Measurements from ENCODE around the gene LIN7C.
"Not testable (repeated sequence)": the region's sequence is repeated elsewhere in the genome, so short reads cannot be mapped to it uniquely, and the experiment has no call there.

LIN7C gene

GRCh38 chr11:27456140-27456794 is 50.3 kb downstream of the LIN7C start:
- peak overlapping the region; percentile 16 for H3K4me2 ChIP-seq (ENCODE audit: low read length)
- H3K27me3 ChIP-seq (ENCODE audit: control insufficient read depth, insufficient read depth, low read length): no peaks in the 10 kb centered on the region
- no peak overlapping the region for H3K4me3 ChIP-seq (ENCODE audit: low read length)
- peaks cover 22% of the 10 kb centered on the region for H3K4me1 ChIP-seq (ENCODE audit: control insufficient read depth, insufficient read depth, low read length)
- H3K9ac ChIP-seq (ENCODE audit: low read depth, low read length): no peak overlapping the region
- H3K36me3 ChIP-seq (ENCODE audit: insufficient read depth, low read length): no peaks in the 10 kb centered on the region
- H3K9me3 ChIP-seq (replicated peaks; ENCODE audit: low read length): no peaks in the 10 kb centered on the region

- Histone ChIP-seq H3K4me2 (ENCODE audit: low read length) (peak overlapping the region; percentile 16), H3K9me3 (replicated peaks; ENCODE audit: low read length) (no peaks in the 10 kb centered on the region), H3K27me3 (ENCODE audit: control insufficient read depth, insufficient read depth, low read length) (no peaks in the 10 kb centered on the region), H3K4me3 (ENCODE audit: low read length) (no peak overlapping the region), H3K36me3 (ENCODE audit: insufficient read depth, low read length) (no peaks in the 10 kb centered on the region), H3K4me1 (ENCODE audit: control insufficient read depth, insufficient read depth, low read length) (peaks cover 22% of the 10 kb centered on the region), H3K9ac (ENCODE audit: low read depth, low read length) (no peak overlapping the region)
Measured at GRCh38 chr11:27455667-27456066, 50.9 kb downstream of the LIN7C start.

- Histone ChIP-seq H3K9ac (ENCODE audit: low read depth, low read length) (no peak overlapping the region), H3K27me3 (ENCODE audit: control insufficient read depth, insufficient read depth, low read length) (no peaks in the 10 kb centered on the region), H3K4me3 (ENCODE audit: low read length) (no peak overlapping the region), H3K9me3 (replicated peaks; ENCODE audit: low read length) (no peaks in the 10 kb centered on the region), H3K4me2 (ENCODE audit: low read length) (no peak overlapping the region), H3K4me1 (ENCODE audit: control insufficient read depth, insufficient read depth, low read length) (peaks cover 22% of the 10 kb centered on the region), H3K36me3 (ENCODE audit: insufficient read depth, low read length) (no peaks in the 10 kb centered on the region)
Measured at GRCh38 chr11:27453701-27454100, 52.9 kb downstream of the LIN7C start.

GRCh38 chr11:27452147-27452546 is 54.4 kb downstream of the LIN7C start:
- H3K27me3 ChIP-seq (ENCODE audit: control insufficient read depth, insufficient read depth, low read length): no peaks in the 10 kb centered on the region
- no peaks in the 10 kb centered on the region for H3K9me3 ChIP-seq (replicated peaks; ENCODE audit: low read length)
- no peak overlapping the region for H3K4me2 ChIP-seq (ENCODE audit: low read length)
- H3K36me3 ChIP-seq (ENCODE audit: insufficient read depth, low read length): no peaks in the 10 kb centered on the region
- peaks cover 22% of the 10 kb centered on the region for H3K4me1 ChIP-seq (ENCODE audit: control insufficient read depth, insufficient read depth, low read length)
- H3K4me3 ChIP-seq (ENCODE audit: low read length): no peak overlapping the region
- H3K9ac ChIP-seq (ENCODE audit: low read depth, low read length): no peak overlapping the region

- Histone ChIP-seq H3K36me3 (ENCODE audit: insufficient read depth, low read length) (no peaks in the 10 kb centered on the region), H3K4me3 (ENCODE audit: low read length) (no peak overlapping the region), H3K4me1 (ENCODE audit: control insufficient read depth, insufficient read depth, low read length) (peaks cover 17% of the 10 kb centered on the region), H3K9me3 (replicated peaks; ENCODE audit: low read length) (no peaks in the 10 kb centered on the region), H3K27me3 (ENCODE audit: control insufficient read depth, insufficient read depth, low read length) (no peaks in the 10 kb centered on the region), H3K9ac (ENCODE audit: low read depth, low read length) (no peak overlapping the region), H3K4me2 (ENCODE audit: low read length) (no peak overlapping the region)
Measured at GRCh38 chr11:27451244-27451965, 55.2 kb downstream of the LIN7C start.

- not testable (repeated sequence) for H3K4me2 ChIP-seq (ENCODE audit: low read length); H3K4me1 ChIP-seq (ENCODE audit: control insufficient read depth, insufficient read depth, low read length); H3K4me3 ChIP-seq (ENCODE audit: low read length); H3K27me3 ChIP-seq (ENCODE audit: control insufficient read depth, insufficient read depth, low read length); H3K9ac ChIP-seq (ENCODE audit: low read depth, low read length); H3K9me3 ChIP-seq (replicated peaks; ENCODE audit: low read length); H3K36me3 ChIP-seq (ENCODE audit: insufficient read depth, low read length)
Measured at GRCh38 chr11:27448184-27448540, 58.4 kb downstream of the LIN7C start.

- H3K36me3 ChIP-seq (ENCODE audit: insufficient read depth, low read length): no peaks in the 10 kb centered on the region
- no peak overlapping the region for H3K4me2 ChIP-seq (ENCODE audit: low read length)
- H3K4me1 ChIP-seq (ENCODE audit: control insufficient read depth, insufficient read depth, low read length): peaks cover 9% of the 10 kb centered on the region
- H3K27me3 ChIP-seq (ENCODE audit: control insufficient read depth, insufficient read depth, low read length): no peaks in the 10 kb centered on the region
- no peaks in the 10 kb centered on the region for H3K9me3 ChIP-seq (replicated peaks; ENCODE audit: low read length)
- H3K4me3 ChIP-seq (ENCODE audit: low read length): no peak overlapping the region
- H3K9ac ChIP-seq (ENCODE audit: low read depth, low read length): no peak overlapping the region
Measured at GRCh38 chr11:27447288-27448183, 59.0 kb downstream of the LIN7C start.

- H3K4me2 ChIP-seq (ENCODE audit: low read length): no peak overlapping the region
- H3K4me3 ChIP-seq (ENCODE audit: low read length): no peak overlapping the region
- H3K9me3 ChIP-seq (replicated peaks; ENCODE audit: low read length): no peaks in the 10 kb centered on the region
- H3K9ac ChIP-seq (ENCODE audit: low read depth, low read length): no peak overlapping the region
- no peaks in the 10 kb centered on the region for H3K36me3 ChIP-seq (ENCODE audit: insufficient read depth, low read length)
- no peaks in the 10 kb centered on the region for H3K4me1 ChIP-seq (ENCODE audit: control insufficient read depth, insufficient read depth, low read length)
- peaks cover 4% of the 10 kb centered on the region for H3K27me3 ChIP-seq (ENCODE audit: control insufficient read depth, insufficient read depth, low read length)
Measured at GRCh38 chr11:27445625-27446024, 60.9 kb downstream of the LIN7C start.

- Histone ChIP-seq H3K9ac (ENCODE audit: low read depth, low read length) (no peak overlapping the region), H3K27me3 (ENCODE audit: control insufficient read depth, insufficient read depth, low read length) (peaks cover 4% of the 10 kb centered on the region), H3K4me3 (ENCODE audit: low read length) (no peak overlapping the region), H3K4me1 (ENCODE audit: control insufficient read depth, insufficient read depth, low read length) (no peaks in the 10 kb centered on the region), H3K9me3 (replicated peaks; ENCODE audit: low read length) (no peaks in the 10 kb centered on the region), H3K4me2 (ENCODE audit: low read length) (no peak overlapping the region), H3K36me3 (ENCODE audit: insufficient read depth, low read length) (no peaks in the 10 kb centered on the region)
Measured at GRCh38 chr11:27444801-27445215, 61.8 kb downstream of the LIN7C start.
